Hepatocyte (in vitro differentiated cells): ENCODE data around the gene PARP1.

Experiments used
- CTCF ChIP-seq: fragments of 200-600 bp; sonication (generic); IDR thresholded peaks from 2 replicates; pipeline ENCODE4 v1.5.1; 2016; ENCODE audit warnings: antibody characterized with exemption, mild to moderate bottlenecking; ENCODE audit not compliant: poor library complexity
- EZH2 ChIP-seq: fragments of 200-600 bp; sonication (generic); IDR thresholded peaks from 2 replicates; pipeline ENCODE4 v1.6.1; 2016; ENCODE audit warnings: antibody characterized with exemption, mild to moderate bottlenecking, borderline replicate concordance

GRCh38 chr1:226355669-226356551, 52.0 kb downstream of the PARP1 start:
- TF ChIP-seq CTCF: no peak
- no peak for TF ChIP-seq EZH2
